ENCODE results near the gene CFAP20DC. TPM values are rescaled to one million over a fixed set of nuclear protein-coding genes. Genes with fewer than 3 reads are reported as not detected.
A peak's percentile ranks its signal among the peaks of the same experiment; 100 is the strongest.

The CFAP20DC gene
- total and polyA plus RNA-seq, 10 of the 15 experiments (the other 5 are each of a cell fraction or from before 2014, with no cell fraction given) = 0.53 to 11.6 (median 2.0) TPM

GRCh38 chr3:58880182-58880581 lies 169.6 kb downstream of the CFAP20DC start:
- no peak overlapping the region for H3K27ac ChIP-seq (ENCODE audit: control insufficient read depth, insufficient read depth)
- RAD21 ChIA-PET (ENCODE audit: unreplicated experiment) = no interaction called here
- 0% methylated on average over 1 of the region's 1 CpG for WGBS (ENCODE audit: insufficient coverage, insufficient replicate concordance, low lambda C conversion rate, missing lambda C conversion rate)
- intact Hi-C loops (cut with micrococcal nuclease; ENCODE audit: unreplicated experiment) = no loop called here
- TF ChIP-seq CREM (IDR thresholded peaks at IDR 0.05; ENCODE audit: low read depth) (peak; percentile 28; the same call in 1 of the 2 replicates), ATF7 (IDR thresholded peaks at IDR 0.05; ENCODE audit: low read depth) (peak; percentile 54), JUNB (IDR thresholded peaks at IDR 0.05) (peak; percentile 85), BCLAF1 (IDR thresholded peaks at IDR 0.05) (no peak), PKNOX1 (IDR thresholded peaks at IDR 0.05) (peak; percentile 66), NFIC (IDR thresholded peaks at IDR 0.05; ENCODE audit: low read depth, low read length) (peak; percentile 73; the same call in 1 of the 2 replicates), FOXM1 (IDR thresholded peaks at IDR 0.05; ENCODE audit: low read depth, low read length) (peak; percentile 32; the same call in 1 of the 2 replicates), YBX1 (IDR thresholded peaks at IDR 0.05) (no peak), RUNX3 (IDR thresholded peaks at IDR 0.05; ENCODE audit: low read length) (peak; percentile 74; the same call in 1 of the 2 replicates), IKZF2 (IDR thresholded peaks at IDR 0.05) (peak; percentile 24 to 29; a peak in 1 of 4 replicates), CBX5 (IDR thresholded peaks at IDR 0.05; ENCODE audit: low read depth) (no peak), EED (IDR thresholded peaks at IDR 0.05; ENCODE audit: low read depth) (peak; percentile 59; the same call in 1 of the 2 replicates)
- TF ChIP-seq, protein P1, sequence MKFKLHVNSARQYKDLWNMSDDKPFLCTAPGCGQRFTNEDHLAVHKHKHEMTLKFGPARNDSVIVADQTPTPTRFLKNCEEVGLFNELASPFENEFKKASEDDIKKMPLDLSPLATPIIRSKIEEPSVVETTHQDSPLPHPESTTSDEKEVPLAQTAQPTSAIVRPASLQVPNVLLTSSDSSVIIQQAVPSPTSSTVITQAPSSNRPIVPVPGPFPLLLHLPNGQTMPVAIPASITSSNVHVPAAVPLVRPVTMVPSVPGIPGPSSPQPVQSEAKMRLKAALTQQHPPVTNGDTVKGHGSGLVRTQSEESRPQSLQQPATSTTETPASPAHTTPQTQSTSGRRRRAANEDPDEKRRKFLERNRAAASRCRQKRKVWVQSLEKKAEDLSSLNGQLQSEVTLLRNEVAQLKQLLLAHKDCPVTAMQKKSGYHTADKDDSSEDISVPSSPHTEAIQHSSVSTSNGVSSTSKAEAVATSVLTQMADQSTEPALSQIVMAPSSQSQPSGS (IDR thresholded peaks at IDR 0.05; ENCODE audit: low read length) = 0 out of 2 replicates have a peak, but pooled peaks have one; percentile 19
- no peaks in the 10 kb centered on the region for H3K9me3 ChIP-seq (replicated peaks; ENCODE audit: control insufficient read depth, insufficient read depth, low read length)
- CTCF ChIA-PET = no interaction called here
- DNase-seq (ENCODE audit: low read depth, low spot score) = no peak
- H3K36me3 ChIP-seq (ENCODE audit: control insufficient read depth in 2 of 2, insufficient read depth in 2 of 2, low read length in 1 of 2) = no peaks in the 10 kb centered on the region
- H3K4me2 ChIP-seq (ENCODE audit: control insufficient read depth, insufficient read depth) = no peak overlapping the region
- H4K20me1 ChIP-seq (ENCODE audit: control insufficient read depth, insufficient read depth) = no peaks in the 10 kb centered on the region
- BruUV-seq (replicated peaks) = no TSS peak
- no peaks in the 10 kb centered on the region for H3K27me3 ChIP-seq (replicated peaks in 1 of 2; ENCODE audit: control insufficient read depth in 2 of 2, insufficient read depth in 2 of 2, low read length in 1 of 2)
- H3K79me2 ChIP-seq (ENCODE audit: control insufficient read depth, insufficient read depth, low read length) = no peaks in the 10 kb centered on the region
- POLR2A ChIA-PET = no interaction called here
- FAIRE-seq = peak; percentile 52
- ATAC-seq = peak; percentile 94
- SMC1A ChIA-PET (ENCODE audit: uncharacterized antibody, unreplicated experiment) = interaction anchor here (2.3 to 3.4 kb wide), 2 partner anchors 19 to 56 kb away, joined by 6 to 24 read pairs; no protein-coding TSS in a partner anchor
- H3K4me3 ChIP-seq = no peak overlapping the region
- in situ Hi-C loops (cut with MboI) = no loop called here
- H3K9ac ChIP-seq (ENCODE audit: control insufficient read depth, insufficient read depth, low read length) = no peak overlapping the region
- no peaks in the 10 kb centered on the region for H3K4me1 ChIP-seq (ENCODE audit: control insufficient read depth, insufficient read depth, low read length)
- no peak overlapping the region for H2AFZ ChIP-seq (ENCODE audit: control insufficient read depth, low read depth, low read length)
